ENCODE measurements around the gene PRMT9. TPM values are rescaled to one million over a fixed set of nuclear protein-coding genes. Genes with fewer than 3 reads are reported as not detected.

PRMT9 gene
- total RNA-seq, 1 experiment from 2014 or later: 10.5 TPM

- peaks cover 23 to 49% (median 48%) of the 10 kb centered on the region in 3 experiments for H3K36me3 Mint-ChIP-seq (ENCODE audit: insufficient read depth in 1 of 3, low read depth in 3 of 3)
- H3T11ph ChIP-seq (ENCODE audit: low read length): no peak overlapping the region
- no peak overlapping the region for H2BK20ac ChIP-seq (ENCODE audit: low read depth, low read length, poor library complexity, severe bottlenecking)
- H2BK12ac ChIP-seq (ENCODE audit: insufficient read length, low read depth, low read length): no peak overlapping the region
- no peak overlapping the region for H3K4me3 Mint-ChIP-seq
- H3K79me1 ChIP-seq (ENCODE audit: insufficient read depth, low read depth, low read length, poor library complexity, severe bottlenecking): no peaks in the 10 kb centered on the region
- H4K20me1 ChIP-seq (ENCODE audit: control insufficient read depth, insufficient read depth, insufficient read length): no peaks in the 10 kb centered on the region
- no peak overlapping the region for H4K8ac ChIP-seq (replicated peaks; ENCODE audit: insufficient read length, low read depth, low read length)
- H3K9me3 Mint-ChIP-seq: no peaks in the 10 kb centered on the region
- H3K27me3 ChIP-seq (ENCODE audit: insufficient read depth, low read length): no peaks in the 10 kb centered on the region
- H3K56ac ChIP-seq (ENCODE audit: insufficient read length, low read depth, low read length): no peak overlapping the region
- no peak overlapping the region for H3K23ac ChIP-seq (ENCODE audit: insufficient read length, low read depth, low read length)
- no peak overlapping the region for H3K27ac ChIP-seq (ENCODE audit: insufficient read length, low read depth, low read length)
- H2BK5ac ChIP-seq (ENCODE audit: insufficient read length, low read length): no peak overlapping the region
- peaks cover 23 to 28% of the 10 kb centered on the region in 2 experiments for H3K4me1 Mint-ChIP-seq
- H4K91ac ChIP-seq (ENCODE audit: insufficient read length, low read depth, low read length): no peak overlapping the region
- no peak overlapping the region for H2BK15ac ChIP-seq (ENCODE audit: low read depth, low read length)
- no peak overlapping the region for H2BK120ac ChIP-seq (ENCODE audit: low read depth, low read length, poor library complexity, severe bottlenecking)
- H3K27ac Mint-ChIP-seq: peak overlapping the region in 1 of 3 experiments; percentile 80; a peak in 1 of 7 replicates
- H3K4ac ChIP-seq (ENCODE audit: low read depth, low read length): no peak overlapping the region
- no peak overlapping the region for H2AFZ ChIP-seq (ENCODE audit: low read length)
- H3K4me1 ChIP-seq (ENCODE audit: insufficient read depth, low read length): no peaks in the 10 kb centered on the region
- H3K27me3 Mint-ChIP-seq (ENCODE audit: low read depth): no peaks in the 10 kb centered on the region; the same call in 1 of the 2 replicates
- DNase-seq: no peak
- H3K9me3 ChIP-seq (ENCODE audit: control insufficient read depth, low read depth, low read length): no peaks in the 10 kb centered on the region
- H4K5ac ChIP-seq (ENCODE audit: insufficient read length, low read depth, low read length): no peak overlapping the region
- no peak overlapping the region for H2AK5ac ChIP-seq (ENCODE audit: insufficient read length, low read length)
- no peak overlapping the region for H3K9ac ChIP-seq (ENCODE audit: extremely low read depth, insufficient read length, low read length)
- no peaks in the 10 kb centered on the region for H3K79me2 ChIP-seq (ENCODE audit: insufficient read depth, low read length)
- H3K18ac ChIP-seq (ENCODE audit: insufficient read length, low read depth, low read length): no peak overlapping the region
- no peak overlapping the region for H3K14ac ChIP-seq (ENCODE audit: insufficient read depth, low read length)
- TF ChIP-seq CTCF (conservative IDR thresholded peaks at IDR 0.05): no peak
- no peaks in the 10 kb centered on the region for H3K23me2 ChIP-seq (ENCODE audit: insufficient read length, low read depth, low read length, poor library complexity, severe bottlenecking)
- H3K4me2 ChIP-seq (ENCODE audit: insufficient read depth, insufficient read length, low read length): no peak overlapping the region
Measured at GRCh38 chr4:147639388-147639787, 44.6 kb downstream of the PRMT9 start.

Data from H9 (cell line).